WTC11 (cell line): ENCODE results near the gene DSN1. TPM values are rescaled to one million over a fixed set of nuclear protein-coding genes. Genes with fewer than 3 reads are reported as not detected.

Source experiments
- ATAC-seq: fragments of 200-7000 bp; cut with Tn5 transposase; 2 replicates; pipeline ENCODE4 v1.10.0; 2021; ENCODE audit warnings: mild to moderate bottlenecking, moderate library complexity
- CTCF ChIA-PET: fragments of 300-600 bp; sonication (Branson Sonifier 250); formaldehyde crosslinking; loops from one replicate; lab custom pipeline; 2021; ENCODE audit warnings: antibody characterized with exemption; lab: Charles Lee
- POLR2A ChIA-PET: fragments of 350-600 bp; sonication (Branson Sonifier 250); formaldehyde crosslinking; loops from one replicate; lab custom pipeline; 2021; ENCODE audit warnings: antibody characterized with exemption; lab: Charles Lee
- DNase-seq: peaks from one replicate; pipeline ENCODE4 v3.0.0; 2021; ENCODE audit warnings: low spot score
- H3K27ac Mint-ChIP-seq: 2 replicates; pipeline ENCODE4 v1.8.0; 2021; ENCODE audit warnings: mixed read lengths
- H3K27me3 Mint-ChIP-seq: 2 replicates; pipeline ENCODE4 v1.8.0; 2021; ENCODE audit warnings: low read depth, mild to moderate bottlenecking, moderate library complexity, mixed read lengths
- H3K36me3 Mint-ChIP-seq: 2 replicates; pipeline ENCODE4 v1.8.0; 2021; ENCODE audit warnings: mixed read lengths
- H3K4me1 Mint-ChIP-seq: 2 replicates; pipeline ENCODE4 v1.8.0; 2022; ENCODE audit warnings: mixed read lengths
- H3K4me3 Mint-ChIP-seq: 2 replicates; pipeline ENCODE4 v1.8.0; 2021; ENCODE audit warnings: mild to moderate bottlenecking, moderate library complexity, mixed read lengths
- H3K9me3 Mint-ChIP-seq: 2 replicates; pipeline ENCODE4 v1.8.0; 2021; ENCODE audit warnings: mixed read lengths
- ATF2 ChIP-seq: sonication (generic); formaldehyde crosslinking; IDR thresholded peaks from 2 replicates; pipeline ENCODE4 v1.8.1; 2022; ENCODE audit warnings: low read depth, missing genetic modification reagents, borderline replicate concordance
- ATF6 ChIP-seq: sonication (generic); formaldehyde crosslinking; IDR thresholded peaks from 2 replicates; pipeline ENCODE4 v1.8.1; 2023; ENCODE audit warnings: mild to moderate bottlenecking, missing genetic modification reagents
- CBFB ChIP-seq: sonication (generic); formaldehyde crosslinking; IDR thresholded peaks from 2 replicates; pipeline ENCODE4 v1.8.1; 2022; ENCODE audit warnings: mild to moderate bottlenecking, low read depth, missing genetic modification reagents
- ESRRA ChIP-seq: sonication (generic); formaldehyde crosslinking; IDR thresholded peaks from 2 replicates; pipeline ENCODE4 v1.8.1; 2022; ENCODE audit warnings: mild to moderate bottlenecking, missing genetic modification reagents, borderline replicate concordance
- FOXP1 ChIP-seq: sonication (generic); formaldehyde crosslinking; IDR thresholded peaks from 2 replicates; pipeline ENCODE4 v1.8.0; 2022; ENCODE audit warnings: missing genetic modification reagents, mild to moderate bottlenecking, moderate library complexity, borderline replicate concordance
- GRHL2 ChIP-seq: fragments of 250-450 bp; sonication (Bioruptor Pico); IDR thresholded peaks from 2 replicates; pipeline ENCODE4 v1.8.0; 2022; ENCODE audit warnings: mild to moderate bottlenecking, moderate library complexity; ENCODE audit not compliant: insufficient replicate concordance, severe bottlenecking
- GTF2I ChIP-seq: fragments of 250-450 bp; sonication (Bioruptor Pico); conservative IDR thresholded peaks from 2 replicates; pipeline ENCODE4 v1.4.0; 2021; ENCODE audit warnings: mild to moderate bottlenecking
- HMGXB4 ChIP-seq: sonication (generic); formaldehyde crosslinking; IDR thresholded peaks from 2 replicates; pipeline ENCODE4 v1.8.1; 2023; ENCODE audit warnings: mild to moderate bottlenecking, moderate library complexity, missing genetic modification reagents
- IRF1 ChIP-seq: sonication (generic); formaldehyde crosslinking; IDR thresholded peaks from 2 replicates; pipeline ENCODE4 v1.8.0; 2023; ENCODE audit warnings: missing genetic modification reagents
- MXD4 ChIP-seq: fragments of 250-450 bp; sonication (Bioruptor Pico); IDR thresholded peaks from 2 replicates; pipeline ENCODE4 v1.8.0; 2021; ENCODE audit warnings: mild to moderate bottlenecking, moderate library complexity, borderline replicate concordance
- OVOL2 ChIP-seq: fragments of 250-450 bp; sonication (Bioruptor Pico); IDR thresholded peaks from 2 replicates; pipeline ENCODE4 v1.9.0; 2021; ENCODE audit warnings: mild to moderate bottlenecking, borderline replicate concordance
- TCF7 ChIP-seq: sonication (generic); formaldehyde crosslinking; IDR thresholded peaks from 2 replicates; pipeline ENCODE4 v1.8.0; 2022; ENCODE audit warnings: mild to moderate bottlenecking, low read depth, missing genetic modification reagents, moderate library complexity
- TEAD1 ChIP-seq: sonication (generic); formaldehyde crosslinking; IDR thresholded peaks from 2 replicates; pipeline ENCODE4 v1.8.0; 2022; ENCODE audit warnings: mild to moderate bottlenecking, missing genetic modification reagents
- TP53 ChIP-seq: sonication (generic); formaldehyde crosslinking; IDR thresholded peaks from 2 replicates; pipeline ENCODE4 v1.8.1; 2023; ENCODE audit warnings: mild to moderate bottlenecking, missing genetic modification reagents
- ZNF396 ChIP-seq: fragments of 250-450 bp; sonication (Bioruptor Pico); IDR thresholded peaks from 2 replicates; pipeline ENCODE4 v1.8.0; 2021; ENCODE audit warnings: mild to moderate bottlenecking, moderate library complexity, borderline replicate concordance
- ZNF512 ChIP-seq: sonication (generic); formaldehyde crosslinking; IDR thresholded peaks from 2 replicates; pipeline ENCODE4 v1.8.1; 2022; ENCODE audit warnings: missing genetic modification reagents, borderline replicate concordance
- total RNA-seq: library from RNA; stranded (reverse); gene quantifications from 3 replicates; pipeline ENCODE4 v1.2.3, GENCODE V29; 2021

The DSN1 gene
- total RNA-seq, 1 experiment from 2014 or later, result 27.0 TPM

GRCh38 chr20:36745927-36746659 is 27.5 kb downstream of the DSN1 start, which contains the start of gene NDRG3:
NDRG3 (minus strand) TSS chr20:36746090; CDS start chr20:36721735, 24,355 bp downstream.
- ATAC-seq, result peak; percentile 96
- Mint-ChIP-seq H3K4me3 (peak within 1 kb of the TSS; percentile 93), H3K27ac (peak within 1 kb of the TSS; percentile 94), H3K9me3 (no peaks in the 10 kb centered on the region), H3K4me1 (peaks cover 20% of the 10 kb centered on the region)
- POLR2A ChIA-PET, result interaction anchor here (0.6 to 2.2 kb wide), 3 partner anchors 9 to 69 kb away, joined by 3 to 7 read pairs (median 4); no protein-coding TSS in a partner anchor
- TF ChIP-seq FOXP1 (peak; percentile 8; the same call in 1 of the 2 replicates), TP53 (CRISPR knock-in tag) (no peak), HMGXB4 (peak; percentile 63; the same call in 1 of the 2 replicates)
- TF ChIP-seq, all 79 proteins: peak for 2
- Mint-ChIP-seq H3K27me3 (no peaks in the 10 kb centered on the region), H3K36me3 (peaks cover 4% of the 10 kb centered on the region)
- peak; percentile 97 for DNase-seq
- CTCF ChIA-PET, result interaction anchor here (0.7 to 3.8 kb wide), 15 partner anchors 9 to 544 kb away, joined by 3 to 47 read pairs (median 4); partner anchors contain the start of genes DSN1 and RAB5IF

- Mint-ChIP-seq H3K27me3 (no peaks in the 10 kb centered on the region), H3K4me1 (peaks cover 20% of the 10 kb centered on the region), H3K9me3 (no peaks in the 10 kb centered on the region), H3K36me3 (no peaks in the 10 kb centered on the region), H3K27ac (peak overlapping the region; percentile 77), H3K4me3 (peak overlapping the region; percentile 93)
- ChIA-PET POLR2A (interaction anchor here (0.6 to 2.2 kb wide), 4 partner anchors 9 to 68 kb away, joined by 3 to 7 read pairs (median 4); no protein-coding TSS in a partner anchor), CTCF (interaction anchor here (0.5 to 3.8 kb wide), 17 partner anchors 9 to 543 kb away, joined by 3 to 47 read pairs (median 4); partner anchors contain the start of genes DSN1 and RAB5IF)
- DNase-seq (no peak), ATAC-seq (peak; percentile 22)
- TF ChIP-seq FOXP1 (peak; percentile 33; the same call in 1 of the 2 replicates), GTF2I (CRISPR knock-in tag) (0 out of 2 replicates have a peak, but pooled peaks have one; percentile 43), ESRRA (0 out of 2 replicates have a peak, but pooled peaks have one; percentile 49), GRHL2 (CRISPR knock-in tag) (no peak)
These were observed 28.2 kb downstream of the DSN1 start for GRCh38 chr20:36745234-36745926.

- H3K4me3 Mint-ChIP-seq, result peak overlapping the region; percentile 93
- peak; percentile 4; the same call in 1 of the 2 replicates for ATAC-seq
- TF ChIP-seq ZNF512 (CRISPR knock-in tag), result no peak
- TF ChIP-seq ESRRA, result no peak
- no peak for TF ChIP-seq OVOL2 (CRISPR knock-in tag)
These were observed 28.8 kb downstream of the DSN1 start for GRCh38 chr20:36744764-36745191.

GRCh38 chr20:36744243-36744642 is 29.3 kb downstream of the DSN1 start:
- no peak for DNase-seq
- no peak for ATAC-seq
- ChIA-PET CTCF (interaction anchor here (0.5 to 3.8 kb wide), 10 partner anchors 8 to 289 kb away, joined by 3 to 47 read pairs (median 6); partner anchors contain the start of genes DSN1 and RAB5IF), POLR2A (interaction anchor here (0.6 to 1.1 kb wide), 3 partner anchors 13 to 47 kb away, joined by 3 to 7 read pairs (median 3); partner anchors contain the start of gene DSN1)
- Mint-ChIP-seq H3K4me1 (peaks cover 20% of the 10 kb centered on the region), H3K27ac (peak overlapping the region; percentile 36), H3K9me3 (no peaks in the 10 kb centered on the region), H3K36me3 (no peaks in the 10 kb centered on the region), H3K27me3 (no peaks in the 10 kb centered on the region), H3K4me3 (peak overlapping the region; percentile 93)
- TF ChIP-seq TCF7, result no peak
- no peak for TF ChIP-seq IRF1 (CRISPR knock-in tag)
- no peak for TF ChIP-seq ATF6
- no peak for TF ChIP-seq MXD4 (CRISPR knock-in tag)
- no peak for TF ChIP-seq CBFB (CRISPR knock-in tag)
- no peak for TF ChIP-seq ATF2 (CRISPR knock-in tag)
- no peak for TF ChIP-seq TEAD1 (CRISPR knock-in tag)
- no peak for TF ChIP-seq FOXP1
- no peak for TF ChIP-seq ZNF396 (CRISPR knock-in tag)

More at GRCh38 chr20:36744764-36745191, 28.8 kb downstream of the DSN1 start:
- DNase-seq, result no peak
- Mint-ChIP-seq H3K36me3 (no peaks in the 10 kb centered on the region), H3K4me1 (peaks cover 20% of the 10 kb centered on the region), H3K27me3 (no peaks in the 10 kb centered on the region), H3K9me3 (no peaks in the 10 kb centered on the region), H3K27ac (0 out of 2 replicates have a peak overlapping the region, but pooled peaks have one; percentile 77)
- POLR2A ChIA-PET, result interaction anchor here (0.8 to 2.2 kb wide), 3 partner anchors 14 to 68 kb away, joined by 3 to 7 read pairs (median 7); no protein-coding TSS in a partner anchor
- CTCF ChIA-PET, result interaction anchor here (0.5 to 3.8 kb wide), 12 partner anchors 9 to 139 kb away, joined by 3 to 47 read pairs (median 4); partner anchors contain the start of genes DSN1 and RAB5IF
